Aorta (tissue), 5 donors: ENCODE data around the gene CNDP1. TPM values are rescaled to one million over a fixed set of nuclear protein-coding genes. Genes with fewer than 3 reads are reported as not detected.

Source experiments
- ATAC-seq: fragments of 200-7000 bp; cut with Tn5 transposase; one replicate; pipeline ENCODE4 v1.9.1; 2022; ENCODE audit warnings: moderate library complexity; ENCODE audit not compliant: low FRiP score
- DNase-seq, 2 donors: peaks; one replicate each; pipeline ENCODE4 v3.0.0-alpha.2; 2020
- H3K27ac ChIP-seq, 2 donors: one replicate each; pipeline ENCODE4 v1.5.1; 2013; ENCODE audit warnings: low read length in 2 of 2, mild to moderate bottlenecking in 2 of 2, moderate library complexity in 2 of 2, control low read depth in 1 of 2, inconsistent platforms in 1 of 2, low read depth in 1 of 2
- H3K27me3 ChIP-seq, 2 donors: one replicate each; pipeline ENCODE4 v1.6.1; 2013; ENCODE audit warnings: control low read depth in 1 of 2, low read length in 1 of 2, mild to moderate bottlenecking in 1 of 2, moderate library complexity in 1 of 2; ENCODE audit not compliant: insufficient read depth in 2 of 2, control insufficient read depth in 1 of 2
- H3K36me3 ChIP-seq, 2 donors: one replicate each; pipeline ENCODE4 v1.6.1; 2013; ENCODE audit warnings: control low read depth in 1 of 2, low read length in 1 of 2, mild to moderate bottlenecking in 1 of 2; ENCODE audit not compliant: insufficient read depth in 2 of 2, control insufficient read depth in 1 of 2
- H3K4me1 ChIP-seq, 2 donors: one replicate each; pipeline ENCODE4 v1.6.1; 2013; ENCODE audit warnings: low read length in 2 of 2, control low read depth in 1 of 2, mild to moderate bottlenecking in 1 of 2, moderate library complexity in 1 of 2; ENCODE audit not compliant: insufficient read depth in 2 of 2, control insufficient read depth in 1 of 2
- H3K4me3 ChIP-seq, 2 donors: one replicate each; pipeline ENCODE4 v1.5.1; 2013; ENCODE audit warnings: low read length in 2 of 2, control low read depth in 1 of 2, mild to moderate bottlenecking in 1 of 2
- H3K9me3 ChIP-seq: one replicate; pipeline ENCODE4 v1.6.1; 2013; ENCODE audit warnings: mild to moderate bottlenecking, low read length; ENCODE audit not compliant: control insufficient read depth
- WGBS, 2 donors: extraction: QIAGEN DNeasy Blood & Tissue Kit; methylation state at CpG; one replicate each; pipeline ENCODE4 v1.1.7; 2013; 5-methylcytosine and 5-hydroxymethylcytosine counted together
- intact Hi-C, 2 donors: fragments of 100-400 bp; cut with DNase I; formaldehyde crosslinking; loops; one replicate each; pipeline versions ENCODE4 v1.14.2 to v1.15.0; 2022
- polyA plus RNA-seq, 2 donors: library from polyadenylated mRNA; stranded (reverse); fragments of 200-250 nt; gene quantifications; one replicate each; pipeline ENCODE4 v1.2.3, GENCODE V29; 2013
- total RNA-seq, 2 donors: library from RNA; stranded (reverse); fragmentation: NEBNext Ultra II Directional; extraction: Animal tissue kit (Norgen Biotek cat#: 25700); gene quantifications; one replicate each; pipeline ENCODE4 v1.2.1, GENCODE V29; 2021
- donor health status: healthy with polysubstance abuse.
- donor health status: Bipolar disorder and iron deficiency.
- donor health status: DM: no; HTN: no; CAD: no.
- donor health status: DM: no; HTN: no; CAD: no.
- donor health status: DM: yes; HTN: yes; CAD: no.

CNDP1 gene
- total and polyA plus RNA-seq, 4 donors: 0.49 to 5.4 TPM; not detected in 2

DNA sequence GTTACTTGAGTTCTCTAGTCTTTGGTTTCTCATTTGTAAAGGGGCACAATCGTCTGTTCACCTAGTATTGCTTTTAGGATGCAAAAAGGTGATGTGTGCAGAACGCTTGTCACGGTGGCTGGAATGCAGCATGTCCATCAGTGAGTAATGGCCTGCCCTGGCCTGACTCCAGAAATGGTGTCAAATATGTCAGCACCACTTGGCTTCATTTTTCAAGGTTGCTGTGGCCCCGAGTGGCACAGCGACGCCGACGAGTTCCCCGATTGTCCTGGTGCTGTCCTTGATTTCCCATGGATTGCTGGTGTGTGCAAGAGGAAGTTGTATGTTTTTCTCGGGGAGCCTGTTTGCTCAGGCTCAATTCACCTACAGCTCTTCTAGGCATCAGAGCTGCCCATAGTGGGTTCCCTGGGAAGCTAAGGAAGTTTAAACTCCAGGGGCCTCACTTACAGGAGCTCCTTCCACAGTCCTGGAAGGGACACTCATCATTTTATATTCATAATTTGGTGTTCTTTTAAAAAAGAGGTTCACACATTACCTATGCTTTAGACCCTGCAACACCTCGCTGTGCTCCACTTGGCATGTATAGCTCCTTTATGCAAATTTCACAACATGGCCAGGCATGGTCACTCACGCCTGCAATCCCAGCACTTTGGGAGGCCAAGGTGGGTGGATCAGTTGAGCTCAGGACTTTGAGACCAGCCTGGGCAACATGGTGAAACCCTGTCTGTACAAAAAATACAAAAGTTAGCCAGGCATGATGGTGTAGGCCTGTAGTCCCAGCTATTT is 37.8 kb downstream of the CNDP1 start:
- Histone ChIP-seq H3K27ac (no peak overlapping the region), H3K4me1 (no peaks in the 10 kb centered on the region), H3K36me3 (no peaks in the 10 kb centered on the region), H3K9me3 (no peaks in the 10 kb centered on the region), H3K27me3 (no peaks in the 10 kb centered on the region), H3K4me3 (no peak overlapping the region)
- intact Hi-C loops: no loop called here
- ATAC-seq (no peak), DNase-seq (no peak)
- WGBS, 2 donors: 50 to 64% methylated on average over 12 of the region's 12 CpGs

DNA sequence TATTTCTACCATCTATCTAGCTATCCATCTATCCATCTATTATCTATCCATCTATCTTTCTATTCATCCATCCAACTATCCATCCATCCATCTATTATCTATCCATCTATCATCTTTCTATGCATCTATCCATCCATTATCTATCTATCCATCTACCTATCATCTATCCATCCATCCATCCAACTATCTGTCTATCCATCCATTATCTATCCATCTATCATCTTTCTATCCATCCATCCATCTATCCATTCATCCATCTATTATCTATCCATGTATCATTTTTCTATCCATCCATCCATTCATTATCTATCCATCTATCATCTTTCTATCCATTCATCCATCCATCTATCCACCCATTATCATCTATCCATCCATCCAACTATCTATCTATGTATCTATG is 38.8 kb downstream of the CNDP1 start:
- no peak for ATAC-seq

DNA sequence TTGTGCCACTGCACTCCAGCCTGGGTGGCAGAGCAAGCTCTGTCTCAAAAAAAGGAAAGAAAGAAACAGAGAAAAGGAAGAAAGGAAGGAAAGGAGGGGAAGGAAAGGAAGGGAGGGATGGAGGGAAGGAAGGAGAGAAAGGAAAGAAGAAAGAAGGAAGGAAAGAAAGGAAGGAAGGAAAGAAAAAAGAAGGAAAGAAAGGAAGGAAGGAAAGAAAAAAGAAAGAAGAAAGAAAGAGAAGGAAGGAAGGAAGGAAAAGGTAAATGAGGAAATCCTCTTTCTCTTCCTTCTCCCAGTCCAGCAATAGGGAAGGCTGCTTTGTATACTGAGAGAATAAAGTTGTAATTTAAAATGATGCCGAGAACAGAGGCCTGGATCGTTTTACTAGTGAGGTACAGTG is 40.6 kb downstream of the CNDP1 start:
- intact Hi-C loops: no loop called here
- DNase-seq (no peak), ATAC-seq (no peak)
- Histone ChIP-seq H3K4me1 (no peaks in the 10 kb centered on the region), H3K36me3 (no peaks in the 10 kb centered on the region), H3K27ac (no peak overlapping the region), H3K9me3 (no peaks in the 10 kb centered on the region), H3K27me3 (no peaks in the 10 kb centered on the region), H3K4me3 (no peak overlapping the region)
- 76 to 81% methylated on average over 2 of the region's 2 CpGs for WGBS, 2 donors

More for the DNA sequence above, 38.8 kb downstream of the CNDP1 start:
- Histone ChIP-seq H3K4me3 (no peak overlapping the region), H3K4me1 (no peaks in the 10 kb centered on the region), H3K36me3 (no peaks in the 10 kb centered on the region), H3K9me3 (no peaks in the 10 kb centered on the region), H3K27ac (no peak overlapping the region), H3K27me3 (no peaks in the 10 kb centered on the region)
- intact Hi-C loops: no loop called here
- DNase-seq: no peak

DNA sequence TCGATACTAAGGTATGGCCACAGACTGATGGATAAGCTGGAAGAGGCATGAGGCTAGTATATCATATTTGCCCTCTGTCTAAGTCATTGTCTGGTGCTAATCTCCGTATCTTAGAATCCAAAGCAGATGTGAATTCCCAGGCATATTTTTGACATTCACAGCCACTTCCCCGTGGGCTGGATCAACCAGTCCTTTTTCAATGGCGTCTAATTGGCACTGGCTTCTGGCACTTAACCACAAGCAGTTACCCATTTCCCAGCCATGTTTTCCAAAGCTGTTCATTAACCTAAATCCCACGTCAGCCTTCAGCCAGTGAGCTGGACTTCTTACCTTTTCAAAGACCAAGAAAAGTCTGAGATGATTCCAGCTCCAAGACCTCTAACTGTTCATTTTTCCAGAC is 42.7 kb downstream of the CNDP1 start:
- no peak for DNase-seq
- no peak overlapping the region for H3K27ac ChIP-seq
- no peaks in the 10 kb centered on the region for H3K27me3 ChIP-seq
- no peaks in the 10 kb centered on the region for H3K9me3 ChIP-seq
- 34 to 43% methylated on average over 5 of the region's 5 CpGs for WGBS, 2 donors
- H3K4me3 ChIP-seq: no peak overlapping the region
- H3K4me1 ChIP-seq: no peaks in the 10 kb centered on the region
- H3K36me3 ChIP-seq: no peaks in the 10 kb centered on the region
- no peak for ATAC-seq
- intact Hi-C loops: no loop called here

DNA sequence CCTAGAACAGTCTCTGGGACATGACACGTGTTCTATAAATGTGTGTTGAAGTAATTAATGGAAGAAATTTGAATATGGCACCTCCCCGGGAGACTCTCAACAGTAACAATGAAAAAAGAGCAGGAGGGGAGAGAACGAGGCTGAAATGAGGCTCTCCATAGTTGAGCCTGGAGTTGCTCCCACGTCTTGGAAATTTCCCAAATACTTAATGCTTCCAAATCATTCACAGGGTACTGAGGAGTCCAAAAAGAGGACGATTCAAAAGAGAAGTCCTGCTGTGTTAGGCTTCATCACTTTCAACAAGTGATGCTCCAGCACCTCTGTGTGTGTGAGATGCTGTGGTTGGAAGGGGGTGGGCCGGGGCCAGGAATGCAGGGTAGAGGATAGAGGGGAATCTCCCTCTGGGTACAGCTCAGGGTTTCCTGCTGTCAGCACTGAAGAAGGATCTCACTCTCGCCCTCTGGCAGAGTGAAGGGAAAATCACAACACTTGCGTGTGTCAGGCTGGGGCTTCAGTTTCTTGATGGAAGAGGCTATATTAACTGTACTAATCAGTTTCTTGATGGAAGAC is 45.3 kb downstream of the CNDP1 start:
- H3K9me3 ChIP-seq: no peaks in the 10 kb centered on the region
- no peak overlapping the region for H3K27ac ChIP-seq
- no peaks in the 10 kb centered on the region for H3K36me3 ChIP-seq
- no peaks in the 10 kb centered on the region for H3K4me1 ChIP-seq
- no peaks in the 10 kb centered on the region for H3K27me3 ChIP-seq
- DNase-seq: no peak
- ATAC-seq: no peak
- WGBS, 2 donors: 18 to 22% methylated on average over 8 of the region's 8 CpGs
- no peak overlapping the region for H3K4me3 ChIP-seq
- intact Hi-C loops: no loop called here

DNA sequence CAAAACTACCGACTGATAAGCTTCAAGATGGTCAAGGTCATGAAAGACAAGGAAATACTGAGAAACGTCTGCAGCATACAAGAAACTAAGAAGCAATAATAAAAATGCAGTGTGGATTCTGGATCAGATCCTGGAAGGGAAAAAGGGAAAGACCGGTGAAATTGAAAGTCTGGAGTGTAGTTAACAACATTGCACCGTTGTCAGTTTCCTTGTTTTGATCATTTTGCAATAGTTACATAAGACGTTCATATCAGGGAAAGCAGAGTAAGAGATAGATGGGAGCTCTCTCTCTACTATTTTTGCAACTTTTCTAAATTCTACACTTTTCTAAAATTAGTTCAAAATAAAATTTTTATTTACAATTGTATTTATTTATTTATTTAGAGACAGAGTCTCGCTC is 48.3 kb downstream of the CNDP1 start:
- Histone ChIP-seq H3K27ac (no peak overlapping the region), H3K27me3 (peaks cover 0 to 1% of the 10 kb centered on the region in 2 donors), H3K36me3 (no peaks in the 10 kb centered on the region), H3K9me3 (peaks cover under 1% of the 10 kb centered on the region), H3K4me1 (no peaks in the 10 kb centered on the region), H3K4me3 (no peak overlapping the region)
- WGBS, 2 donors: 60 to 63% methylated on average over 6 of the region's 6 CpGs
- intact Hi-C loops: no loop called here
- no peak for ATAC-seq
- DNase-seq: no peak

DNA sequence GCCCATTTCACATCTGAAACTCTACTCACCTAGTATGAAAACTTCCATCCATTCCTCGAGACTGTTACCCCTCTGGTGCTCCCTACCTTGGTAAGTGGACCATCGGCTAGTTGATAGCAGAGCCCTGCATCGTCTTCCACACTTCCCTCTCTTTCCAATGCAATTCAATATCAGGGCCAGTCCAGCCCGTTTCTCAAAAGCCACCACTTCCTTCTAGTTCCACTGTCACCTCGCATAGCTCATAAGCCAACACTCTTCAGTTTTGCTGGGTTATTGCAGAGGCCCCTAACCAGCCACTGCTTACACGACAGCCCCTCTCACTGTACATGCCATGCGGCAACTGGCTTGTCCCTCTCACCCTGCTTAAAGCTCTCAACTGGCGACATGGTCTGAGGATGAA is 53.1 kb downstream of the CNDP1 start:
- H3K4me1 ChIP-seq: no peaks in the 10 kb centered on the region
- 72 to 76% methylated on average over 8 of the region's 8 CpGs for WGBS, 2 donors
- H3K36me3 ChIP-seq: no peaks in the 10 kb centered on the region
- no peak overlapping the region for H3K4me3 ChIP-seq
- intact Hi-C loops: no loop called here
- ATAC-seq: no peak
- H3K27ac ChIP-seq: no peak overlapping the region
- DNase-seq: no peak
- H3K27me3 ChIP-seq: peaks cover 0 to 1% of the 10 kb centered on the region in 2 donors
- peaks cover 3% of the 10 kb centered on the region for H3K9me3 ChIP-seq

DNA sequence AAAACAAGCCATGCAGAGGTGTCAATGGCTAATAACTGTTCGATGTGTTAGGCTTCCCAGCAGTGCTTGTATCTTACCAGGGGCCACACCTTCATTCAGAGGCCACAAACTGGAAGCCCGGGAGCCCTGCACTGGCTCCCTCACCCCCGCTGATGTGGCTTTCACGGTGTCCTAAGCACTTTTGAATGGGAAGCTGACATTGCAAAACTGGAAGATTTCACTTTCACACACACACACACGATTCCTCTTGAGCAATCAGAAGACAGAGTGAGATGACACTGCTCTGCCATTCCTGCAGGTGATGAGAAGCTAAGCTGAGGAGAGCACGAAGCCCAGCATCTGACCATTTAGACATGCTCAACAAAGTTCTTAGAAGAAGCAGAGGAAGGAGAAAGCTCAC is 54.7 kb downstream of the CNDP1 start:
- no peak overlapping the region for H3K4me3 ChIP-seq
- intact Hi-C loops: no loop called here
- no peaks in the 10 kb centered on the region for H3K4me1 ChIP-seq
- no peak overlapping the region for H3K27ac ChIP-seq
- peaks cover 0 to 1% of the 10 kb centered on the region in 2 donors for H3K27me3 ChIP-seq
- DNase-seq: no peak
- H3K36me3 ChIP-seq: no peaks in the 10 kb centered on the region
- ATAC-seq: no peak
- WGBS, 2 donors: 63 to 65% methylated on average over 6 of the region's 6 CpGs
- peaks cover 6% of the 10 kb centered on the region for H3K9me3 ChIP-seq

DNA sequence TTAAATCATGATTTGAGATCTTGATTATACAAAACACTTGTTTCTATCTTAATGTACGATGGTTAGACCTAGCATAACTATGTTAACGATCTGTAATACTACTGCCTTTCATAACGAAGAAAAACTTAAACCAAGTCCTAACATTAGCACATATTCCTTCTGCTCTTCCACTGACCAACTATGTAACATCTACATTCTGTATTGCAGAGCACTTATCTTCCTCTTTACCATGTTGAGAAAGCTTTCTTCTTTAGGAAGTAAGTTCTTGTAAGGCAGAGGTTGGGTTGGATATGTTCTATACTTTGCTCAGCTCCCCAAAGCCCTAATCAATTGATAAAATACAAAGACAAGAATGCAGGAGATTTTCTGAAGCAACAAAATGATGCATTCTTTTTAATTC is 55.5 kb downstream of the CNDP1 start:
- intact Hi-C loops: no loop called here
- no peaks in the 10 kb centered on the region for H3K36me3 ChIP-seq
- DNase-seq (no peak), ATAC-seq (no peak)
- H3K27me3 ChIP-seq: peaks cover 0 to 1% of the 10 kb centered on the region in 2 donors
- H3K4me1 ChIP-seq: no peaks in the 10 kb centered on the region
- no peak overlapping the region for H3K27ac ChIP-seq
- H3K9me3 ChIP-seq: peaks cover 6% of the 10 kb centered on the region
- WGBS, 2 donors: 85 to 87% methylated on average over 3 of the region's 3 CpGs
- no peak overlapping the region for H3K4me3 ChIP-seq
